Measurements from ENCODE around the gene LPAR1. TPM values are rescaled to one million over a fixed set of nuclear protein-coding genes. Genes with fewer than 3 reads are reported as not detected.
A peak's percentile ranks its signal among the peaks of the same experiment; 100 is the strongest.

LPAR1 gene
- total RNA-seq, 4 donors from 2014 or later = 21.9 to 55.0 (median 25.9) TPM

DNA sequence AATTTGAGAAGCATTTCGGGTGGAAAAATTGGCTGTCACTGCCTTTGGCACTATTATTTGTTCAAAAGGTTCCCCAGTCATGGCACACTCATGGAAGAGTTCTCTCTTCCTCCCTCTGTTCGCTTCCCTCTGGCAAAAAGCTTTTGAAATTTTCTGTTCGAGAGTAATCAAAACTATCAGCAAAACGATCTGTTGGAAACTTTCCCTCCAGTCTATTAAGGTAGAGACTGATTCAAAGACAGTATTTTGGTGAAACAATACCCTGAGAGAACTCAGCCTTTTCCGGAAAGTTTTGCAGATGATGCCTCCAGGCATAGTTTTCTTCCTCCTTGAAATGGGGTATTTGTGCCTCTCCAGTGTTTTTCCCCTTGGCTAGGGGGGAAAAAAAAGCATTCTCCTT is 3.6 kb upstream of the LPAR1 start:
- 31 to 38% methylated on average over 5 of the region's 5 CpGs for WGBS, 2 donors
- H3K4me3 ChIP-seq (ENCODE audit: low read depth, poor library complexity, severe bottlenecking) = no peak overlapping the region
- no peak for DNase-seq (ENCODE audit: low spot score in 2 of 2)
- intact Hi-C loops (cut with DNase I; ENCODE audit: low total_unique reads) = no loop called here
- TF ChIP-seq, protein P1, sequence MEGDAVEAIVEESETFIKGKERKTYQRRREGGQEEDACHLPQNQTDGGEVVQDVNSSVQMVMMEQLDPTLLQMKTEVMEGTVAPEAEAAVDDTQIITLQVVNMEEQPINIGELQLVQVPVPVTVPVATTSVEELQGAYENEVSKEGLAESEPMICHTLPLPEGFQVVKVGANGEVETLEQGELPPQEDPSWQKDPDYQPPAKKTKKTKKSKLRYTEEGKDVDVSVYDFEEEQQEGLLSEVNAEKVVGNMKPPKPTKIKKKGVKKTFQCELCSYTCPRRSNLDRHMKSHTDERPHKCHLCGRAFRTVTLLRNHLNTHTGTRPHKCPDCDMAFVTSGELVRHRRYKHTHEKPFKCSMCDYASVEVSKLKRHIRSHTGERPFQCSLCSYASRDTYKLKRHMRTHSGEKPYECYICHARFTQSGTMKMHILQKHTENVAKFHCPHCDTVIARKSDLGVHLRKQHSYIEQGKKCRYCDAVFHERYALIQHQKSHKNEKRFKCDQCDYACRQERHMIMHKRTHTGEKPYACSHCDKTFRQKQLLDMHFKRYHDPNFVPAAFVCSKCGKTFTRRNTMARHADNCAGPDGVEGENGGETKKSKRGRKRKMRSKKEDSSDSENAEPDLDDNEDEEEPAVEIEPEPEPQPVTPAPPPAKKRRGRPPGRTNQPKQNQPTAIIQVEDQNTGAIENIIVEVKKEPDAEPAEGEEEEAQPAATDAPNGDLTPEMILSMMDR (IDR thresholded peaks at IDR 0.05) = no peak

GRCh38 chr9:111040494-111040893 is 2.2 kb upstream of the LPAR1 start:
- intact Hi-C loops (cut with DNase I; ENCODE audit: low total_unique reads) = no loop called here
- no peak for TF ChIP-seq POLR2A (IDR thresholded peaks at IDR 0.05)
- TF ChIP-seq, protein P1 (IDR thresholded peaks at IDR 0.05) = no peak
- DNase-seq (ENCODE audit: low spot score in 2 of 2) = no peak
- 62 to 68% methylated on average over 3 of the region's 3 CpGs for WGBS, 2 donors
- H3K4me3 ChIP-seq (ENCODE audit: low read depth, poor library complexity, severe bottlenecking) = no peak overlapping the region

DNA sequence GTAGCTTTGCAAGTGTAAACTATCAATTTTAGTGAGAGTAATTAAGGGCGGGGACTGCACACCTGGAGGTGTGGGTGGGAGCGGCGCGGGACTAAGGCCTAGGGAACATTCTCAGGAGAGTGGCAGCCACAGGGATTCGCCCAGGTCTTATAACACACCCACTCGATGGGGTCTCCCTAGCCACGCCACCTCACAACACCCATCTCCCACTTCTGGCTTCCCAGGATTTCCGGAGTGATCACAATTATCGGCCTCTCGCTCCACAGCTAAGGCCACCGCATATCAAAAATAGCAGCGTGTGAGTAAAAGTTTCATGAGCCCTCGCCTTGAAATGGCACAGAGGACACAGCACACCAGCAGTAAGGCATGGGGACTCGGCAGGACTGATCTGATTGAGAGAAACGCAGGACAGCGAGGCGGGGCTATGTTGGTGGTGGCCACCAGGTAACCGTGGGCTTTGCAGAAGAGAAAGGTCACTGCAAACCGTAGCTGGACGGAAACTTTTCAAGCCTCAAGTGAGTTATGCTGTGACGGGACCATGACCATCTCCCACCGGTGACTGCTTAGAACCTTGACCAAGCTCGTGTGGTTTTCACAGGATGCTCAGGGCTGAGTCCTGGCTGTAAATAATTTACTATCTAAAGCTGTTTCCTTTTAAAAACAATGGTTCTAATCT is 1.1 kb upstream of the LPAR1 start:
- DNase-seq (ENCODE audit: low spot score in 2 of 2) = peak in 1 of 2 donors; percentile 86
- peak overlapping the region; percentile 66 for H3K4me3 ChIP-seq (ENCODE audit: low read depth, poor library complexity, severe bottlenecking)
- TF ChIP-seq, protein P1 (IDR thresholded peaks at IDR 0.05) = no peak
- 41 to 43% methylated on average over 23 of the region's 23 CpGs for WGBS, 2 donors
- intact Hi-C loops (cut with DNase I; ENCODE audit: low total_unique reads) = no loop called here

DNA sequence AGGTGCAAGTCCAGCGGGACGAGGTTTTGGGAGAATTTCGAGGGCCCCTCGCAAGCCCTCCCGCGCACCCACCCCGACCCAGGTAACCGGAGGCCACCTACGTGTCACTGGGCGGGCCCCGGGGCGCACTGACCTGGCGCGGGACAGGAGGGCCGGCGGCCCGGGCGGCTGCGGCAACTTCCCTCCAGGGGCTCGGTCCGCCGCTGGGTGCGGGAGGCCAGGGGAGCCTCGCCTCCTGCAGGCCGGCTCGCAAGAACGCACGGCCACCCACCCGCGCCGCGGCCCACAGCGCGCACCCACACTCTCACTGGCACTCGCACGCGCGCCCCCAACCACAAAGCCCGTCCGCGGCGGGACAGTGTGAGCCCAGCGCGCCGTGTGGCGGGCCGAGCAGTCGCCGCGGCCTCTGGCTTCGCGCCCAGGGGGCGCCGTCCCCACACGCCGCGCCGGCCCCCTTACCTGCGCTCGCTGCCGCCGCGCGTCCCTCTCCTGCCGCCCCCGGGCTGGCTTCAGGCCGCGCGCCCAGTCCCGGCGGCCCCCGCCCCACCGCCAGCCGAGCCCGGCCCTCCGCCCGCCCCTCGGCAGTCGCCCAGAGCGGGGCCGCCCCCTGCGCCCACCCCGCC is 451 bp downstream of the LPAR1 start:
- TF ChIP-seq, protein P1 (IDR thresholded peaks at IDR 0.05) = no peak
- no peak for TF ChIP-seq POLR2A (IDR thresholded peaks at IDR 0.05)
- 0% methylated on average over 3 to 50 of the region's 83 CpGs for WGBS, 2 donors
- peak overlapping the region; percentile 66 for H3K4me3 ChIP-seq (ENCODE audit: low read depth, poor library complexity, severe bottlenecking)
- peak in 1 of 2 donors; percentile 87 for DNase-seq (ENCODE audit: low spot score in 2 of 2)
- intact Hi-C loops (cut with DNase I; ENCODE audit: low total_unique reads) = no loop called here

GRCh38 chr9:111037356-111037707 is 938 bp downstream of the LPAR1 start:
- H3K4me3 ChIP-seq (ENCODE audit: low read depth, poor library complexity, severe bottlenecking) = peak overlapping the region; percentile 66
- TF ChIP-seq, protein P1 (IDR thresholded peaks at IDR 0.05) = no peak
- TF ChIP-seq POLR2A (IDR thresholded peaks at IDR 0.05) = no peak
- intact Hi-C loops (cut with DNase I; ENCODE audit: low total_unique reads) = no loop called here
- no peak for DNase-seq (ENCODE audit: low spot score in 2 of 2)
- WGBS, 2 donors = 3% methylated on average over 13 of the region's 13 CpGs

Data from lower leg skin (tissue), 4 donors.